Measurements from ENCODE around the gene CDH26. TPM values are rescaled to one million over a fixed set of nuclear protein-coding genes. Genes with fewer than 3 reads are reported as not detected.

Gene CDH26
- total and polyA plus RNA-seq, 9 donors, result 0.12 to 0.84 (median 0.41) TPM

- Histone ChIP-seq H3K9me3 (no peaks in the 10 kb centered on the region), H3K27ac (no peak overlapping the region), H3K36me3 (no peaks in the 10 kb centered on the region), H3K4me1 (ENCODE audit: insufficient read depth) (peaks cover 6% of the 10 kb centered on the region), H3K4me3 (no peak overlapping the region), H3K27me3 (no peaks in the 10 kb centered on the region)
- 95 to 99% (median 97%) methylated on average over 4 of the region's 4 CpGs for WGBS, 3 donors
- DNase-seq, result no peak
- intact Hi-C loops (cut with DNase I), result no loop called here
- TF ChIP-seq POLR2A (IDR thresholded peaks at IDR 0.05) (no peak), EP300 (IDR thresholded peaks at IDR 0.05) (no peak)
- TF ChIP-seq, protein P1, sequence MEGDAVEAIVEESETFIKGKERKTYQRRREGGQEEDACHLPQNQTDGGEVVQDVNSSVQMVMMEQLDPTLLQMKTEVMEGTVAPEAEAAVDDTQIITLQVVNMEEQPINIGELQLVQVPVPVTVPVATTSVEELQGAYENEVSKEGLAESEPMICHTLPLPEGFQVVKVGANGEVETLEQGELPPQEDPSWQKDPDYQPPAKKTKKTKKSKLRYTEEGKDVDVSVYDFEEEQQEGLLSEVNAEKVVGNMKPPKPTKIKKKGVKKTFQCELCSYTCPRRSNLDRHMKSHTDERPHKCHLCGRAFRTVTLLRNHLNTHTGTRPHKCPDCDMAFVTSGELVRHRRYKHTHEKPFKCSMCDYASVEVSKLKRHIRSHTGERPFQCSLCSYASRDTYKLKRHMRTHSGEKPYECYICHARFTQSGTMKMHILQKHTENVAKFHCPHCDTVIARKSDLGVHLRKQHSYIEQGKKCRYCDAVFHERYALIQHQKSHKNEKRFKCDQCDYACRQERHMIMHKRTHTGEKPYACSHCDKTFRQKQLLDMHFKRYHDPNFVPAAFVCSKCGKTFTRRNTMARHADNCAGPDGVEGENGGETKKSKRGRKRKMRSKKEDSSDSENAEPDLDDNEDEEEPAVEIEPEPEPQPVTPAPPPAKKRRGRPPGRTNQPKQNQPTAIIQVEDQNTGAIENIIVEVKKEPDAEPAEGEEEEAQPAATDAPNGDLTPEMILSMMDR (IDR thresholded peaks at IDR 0.05), result no peak
These were observed 78.1 kb downstream of the CDH26 start for GRCh38 chr20:60036346-60036745.

- no peak for DNase-seq
- WGBS, 3 donors, result 70 to 76% (median 71%) methylated on average over 10 of the region's 10 CpGs
- Histone ChIP-seq H3K4me1 (ENCODE audit: insufficient read depth) (peaks cover 6% of the 10 kb centered on the region), H3K27ac (no peak overlapping the region), H3K4me3 (no peak overlapping the region), H3K27me3 (no peaks in the 10 kb centered on the region), H3K9me3 (no peaks in the 10 kb centered on the region), H3K36me3 (no peaks in the 10 kb centered on the region)
- intact Hi-C loops (cut with DNase I), result no loop called here
- TF ChIP-seq EP300 (IDR thresholded peaks at IDR 0.05) (no peak), POLR2A (IDR thresholded peaks at IDR 0.05) (no peak)
- TF ChIP-seq, protein P1 (IDR thresholded peaks at IDR 0.05), result no peak
These were observed 78.7 kb downstream of the CDH26 start for GRCh38 chr20:60036746-60037499.

DNA sequence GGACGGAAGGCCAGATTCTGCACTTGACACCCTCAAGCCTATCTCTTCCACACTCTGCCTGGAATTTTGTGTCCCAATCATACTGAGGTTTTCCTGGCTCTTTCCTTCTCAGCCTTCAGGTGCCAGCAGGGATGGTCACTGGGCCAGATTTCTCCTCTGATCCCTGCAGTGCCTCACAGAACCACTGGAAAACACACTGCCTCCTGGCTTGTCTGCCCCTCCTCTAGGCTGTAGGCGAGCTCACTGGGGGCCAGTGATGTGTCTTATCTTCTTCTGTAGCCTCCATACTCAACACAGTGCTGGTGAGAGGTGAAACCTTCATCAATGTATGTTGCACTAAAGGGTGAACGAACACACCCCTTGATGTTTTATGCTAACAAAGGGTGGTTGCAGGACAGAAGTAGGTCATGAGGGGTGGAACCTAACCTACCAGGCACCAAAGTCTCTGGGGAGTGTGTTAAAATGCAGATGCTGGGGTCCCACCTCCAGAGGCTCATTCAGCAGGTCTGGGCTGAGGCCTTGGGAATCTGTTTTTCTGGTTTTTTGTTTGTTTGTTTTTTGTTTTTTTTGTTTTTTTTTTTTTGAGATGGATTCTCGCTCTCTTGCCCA is 80.3 kb downstream of the CDH26 start:
- Histone ChIP-seq H3K4me3 (no peak overlapping the region), H3K27me3 (no peaks in the 10 kb centered on the region), H3K9me3 (no peaks in the 10 kb centered on the region), H3K4me1 (ENCODE audit: insufficient read depth) (peaks cover 6% of the 10 kb centered on the region), H3K36me3 (no peaks in the 10 kb centered on the region), H3K27ac (no peak overlapping the region)
- intact Hi-C loops (cut with DNase I), result no loop called here
- TF ChIP-seq POLR2A (IDR thresholded peaks at IDR 0.05), result no peak
- TF ChIP-seq, protein P1 (IDR thresholded peaks at IDR 0.05), result no peak
- no peak for TF ChIP-seq EP300 (IDR thresholded peaks at IDR 0.05)
- no peak for DNase-seq
- WGBS, 3 donors, result 58 to 80% (median 69%) methylated on average over 4 of the region's 4 CpGs

- Histone ChIP-seq H3K27me3 (no peaks in the 10 kb centered on the region), H3K27ac (no peak overlapping the region), H3K9me3 (no peaks in the 10 kb centered on the region), H3K36me3 (no peaks in the 10 kb centered on the region), H3K4me1 (ENCODE audit: insufficient read depth) (peaks cover 3% of the 10 kb centered on the region), H3K4me3 (no peak overlapping the region)
- DNase-seq, result no peak
- intact Hi-C loops (cut with DNase I), result no loop called here
- TF ChIP-seq EP300 (IDR thresholded peaks at IDR 0.05) (no peak), POLR2A (IDR thresholded peaks at IDR 0.05) (no peak)
- TF ChIP-seq, protein P1 (IDR thresholded peaks at IDR 0.05), result no peak
- WGBS, 3 donors, result 86 to 96% (median 90%) methylated on average over 3 of the region's 3 CpGs
These were observed 81.3 kb downstream of the CDH26 start for GRCh38 chr20:60039526-60039925.

Measured in ovary (tissue), 9 donors.